Spleen (tissue), 11 donors: ENCODE measurements around the gene PRLH. TPM values are rescaled to one million over a fixed set of nuclear protein-coding genes. Genes with fewer than 3 reads are reported as not detected.

ENCODE experiments used
- DNase-seq: peaks from one replicate; pipeline ENCODE4 v3.0.0-alpha.2; 2020
- H3K27ac ChIP-seq, 8 donors: fragments of 200-600 bp; sonication (generic) in 7 of 8; 1 replicate in 4 of 8; 2 replicates in 4 of 8; pipeline versions ENCODE4 v1.5.0 to v1.8.0; 2016 to 2021; ENCODE audit warnings: inconsistent platforms in 4 of 8, mild to moderate bottlenecking in 4 of 8, moderate library complexity in 1 of 8
- H3K27me3 ChIP-seq, 7 donors: fragments of 200-600 bp; sonication (generic) in 6 of 7; replicated peaks in 1 of 7; 1 replicate in 4 of 7; 2 replicates in 3 of 7; pipeline versions ENCODE4 v1.5.0 to v1.8.0; 2016 to 2021; ENCODE audit warnings: inconsistent platforms in 3 of 7, mild to moderate bottlenecking in 1 of 7
- H3K36me3 ChIP-seq, 6 donors: fragments of 200-600 bp; sonication (generic) in 5 of 6; 1 replicate in 4 of 6; 2 replicates in 2 of 6; pipeline versions ENCODE4 v1.5.0 to v1.8.0; 2016 to 2021; ENCODE audit warnings: inconsistent platforms in 2 of 6
- H3K4me1 ChIP-seq, 6 donors: fragments of 200-600 bp; sonication (generic) in 5 of 6; 1 replicate in 3 of 6; 2 replicates in 3 of 6; pipeline versions ENCODE4 v1.5.0 to v1.8.0; 2016 to 2021; ENCODE audit warnings: inconsistent platforms in 3 of 6
- H3K4me3 ChIP-seq, 8 donors: fragments of 200-600 bp; sonication (generic) in 7 of 8; 1 replicate in 4 of 8; 2 replicates in 4 of 8; pipeline versions ENCODE4 v1.5.0 to v1.8.0; 2016 to 2021; ENCODE audit warnings: inconsistent platforms in 4 of 8, mild to moderate bottlenecking in 4 of 8, moderate library complexity in 2 of 8
- H3K9me3 ChIP-seq, 8 donors: fragments of 200-600 bp; sonication (generic) in 7 of 8; 1 replicate in 4 of 8; 2 replicates in 4 of 8; pipeline versions ENCODE4 v1.5.0 to v1.8.0; 2016 to 2021; ENCODE audit warnings: inconsistent platforms in 4 of 8
- CTCF ChIP-seq, 11 experiments: fragments of 200-600 bp in 7 of 11; fragments of 450-650 bp in 4 of 11; sonication (generic) in 4 of 11; IDR thresholded peaks in 8 of 11; conservative IDR thresholded peaks in 3 of 11; 1 replicate in 7 of 11; 2 replicates in 4 of 11; pipeline versions ENCODE4 v1.4.0 to v1.8.0; 2016 to 2021; ENCODE audit warnings: antibody characterized with exemption in 11 of 11, inconsistent platforms in 4 of 11, mild to moderate bottlenecking in 1 of 11
- POLR2A ChIP-seq, 3 donors: fragments of 450-650 bp; IDR thresholded peaks; one replicate each; pipeline ENCODE4 v1.5.1; 2017; ENCODE audit warnings: antibody characterized with exemption in 3 of 3, mild to moderate bottlenecking in 1 of 3
- POLR2AphosphoS5 ChIP-seq, 3 donors: sonication (generic); formaldehyde crosslinking; IDR thresholded peaks; one replicate each; pipeline ENCODE4 v1.5.1; 2017; ENCODE audit warnings: antibody characterized with exemption in 3 of 3
- WGBS, 5 donors: extraction: QIAGEN DNeasy Blood & Tissue Kit in 3 of 5; methylation state at CpG; one replicate each; pipeline versions ENCODE4 v1.1.5 to v1.1.7; 2013 to 2018; 5-methylcytosine and 5-hydroxymethylcytosine counted together
- intact Hi-C: fragments of 100-400 bp; cut with DNase I; formaldehyde crosslinking; loops from one replicate; pipeline ENCODE4 v1.15.0; 2023; ENCODE audit warnings: low total_unique reads
- polyA plus RNA-seq, 3 donors: library from polyadenylated mRNA; stranded (reverse); fragments of 200-250 nt; gene quantifications; one replicate each; pipeline ENCODE4 v1.2.1, GENCODE V29; 2013
- total RNA-seq, 7 donors: library from RNA; depleted of rRNA in 3 of 7; stranded (reverse); fragments of >200 nt in 3 of 7; fragmentation: NEBNext Ultra II Directional in 4 of 7; extraction: Animal tissue kit (Norgen Biotek cat#: 25700) in 4 of 7; gene quantifications; one replicate each; pipeline versions ENCODE4 v1.1.0 to v1.2.1, GENCODE V29; 2016 to 2021
- donor health status: healthy with polysubstance abuse.
- donor health status: DM: no; HTN: no; CAD: no; lungs with moderate emphysema.
- donor health status: DM: no; HTN: no; CAD: no.
- donor health status: Bipolar disorder and iron deficiency.
- donor health status: healthy.
- donor health status: DM: no; HTN: no; CAD: no.
- donor health status: DM: yes; HTN: yes; CAD: no.

The PRLH gene
- total and polyA plus RNA-seq, 10 donors = not detected

- WGBS, 5 donors = 52 to 62% (median 57%) methylated on average over 10 to 11 of the region's 11 CpGs
- H3K27me3 ChIP-seq = peaks cover 0 to 46% (median 0%) of the 10 kb centered on the region in 7 donors
- intact Hi-C loops = no loop called here
- H3K27ac ChIP-seq = no peak overlapping the region
- no peaks in the 10 kb centered on the region for H3K36me3 ChIP-seq
- TF ChIP-seq POLR2AphosphoS5 (IDR thresholded peaks at IDR 0.05) (no peak), CTCF (IDR thresholded peaks at IDR 0.05 in 8 of 11, conservative IDR thresholded peaks at IDR 0.05 in 3 of 11) (no peak), POLR2A (IDR thresholded peaks at IDR 0.05) (no peak)
- no peaks in the 10 kb centered on the region for H3K9me3 ChIP-seq
- DNase-seq = peak; percentile 54
- H3K4me1 ChIP-seq = no peaks in the 10 kb centered on the region
- no peak overlapping the region for H3K4me3 ChIP-seq
These were observed 18.4 kb upstream of the PRLH start for GRCh38 chr2:237547841-237548416.

GRCh38 chr2:237549216-237549615 lies 17.2 kb upstream of the PRLH start:
- intact Hi-C loops = no loop called here
- Histone ChIP-seq H3K27ac (no peak overlapping the region), H3K4me3 (no peak overlapping the region), H3K27me3 (peaks cover 0 to 46% (median 0%) of the 10 kb centered on the region in 7 donors), H3K4me1 (no peaks in the 10 kb centered on the region), H3K36me3 (no peaks in the 10 kb centered on the region), H3K9me3 (peaks cover 0 to 8% (median 0%) of the 10 kb centered on the region in 8 donors)
- peak; percentile 59 for DNase-seq
- WGBS, 5 donors = 79 to 89% (median 82%) methylated on average over 8 of the region's 8 CpGs
- TF ChIP-seq POLR2AphosphoS5 (IDR thresholded peaks at IDR 0.05) (no peak), CTCF (IDR thresholded peaks at IDR 0.05 in 8 of 11, conservative IDR thresholded peaks at IDR 0.05 in 3 of 11) (no peak), POLR2A (IDR thresholded peaks at IDR 0.05) (no peak)

- H3K4me3 ChIP-seq = no peak overlapping the region
- no peak overlapping the region for H3K27ac ChIP-seq
- TF ChIP-seq CTCF (IDR thresholded peaks at IDR 0.05 in 8 of 11, conservative IDR thresholded peaks at IDR 0.05 in 3 of 11) (no peak), POLR2AphosphoS5 (IDR thresholded peaks at IDR 0.05) (no peak), POLR2A (IDR thresholded peaks at IDR 0.05) (no peak)
- intact Hi-C loops = no loop called here
- peaks cover 0 to 46% (median 0%) of the 10 kb centered on the region in 7 donors for H3K27me3 ChIP-seq
- DNase-seq = peak; percentile 57
- WGBS, 5 donors = 64 to 76% (median 72%) methylated on average over 17 of the region's 17 CpGs
- H3K36me3 ChIP-seq = no peaks in the 10 kb centered on the region
- no peaks in the 10 kb centered on the region for H3K4me1 ChIP-seq
- H3K9me3 ChIP-seq = peaks cover 0 to 14% (median 3%) of the 10 kb centered on the region in 8 donors
These were observed 16.5 kb upstream of the PRLH start for GRCh38 chr2:237549643-237550415.

GRCh38 chr2:237551071-237551574 lies 15.3 kb upstream of the PRLH start:
- Histone ChIP-seq H3K36me3 (no peaks in the 10 kb centered on the region), H3K4me1 (no peaks in the 10 kb centered on the region), H3K27ac (no peak overlapping the region), H3K27me3 (peaks cover 0 to 39% (median 0%) of the 10 kb centered on the region in 7 donors), H3K4me3 (no peak overlapping the region), H3K9me3 (peaks cover 0 to 27% (median 16%) of the 10 kb centered on the region in 8 donors)
- no peak for TF ChIP-seq CTCF (IDR thresholded peaks at IDR 0.05 in 8 of 11, conservative IDR thresholded peaks at IDR 0.05 in 3 of 11)
- intact Hi-C loops = no loop called here
- 85 to 93% (median 87%) methylated on average over 9 to 16 of the region's 16 CpGs for WGBS, 5 donors
- DNase-seq = peak; percentile 70
